ENCODE results near the gene CLIC4.

DNA sequence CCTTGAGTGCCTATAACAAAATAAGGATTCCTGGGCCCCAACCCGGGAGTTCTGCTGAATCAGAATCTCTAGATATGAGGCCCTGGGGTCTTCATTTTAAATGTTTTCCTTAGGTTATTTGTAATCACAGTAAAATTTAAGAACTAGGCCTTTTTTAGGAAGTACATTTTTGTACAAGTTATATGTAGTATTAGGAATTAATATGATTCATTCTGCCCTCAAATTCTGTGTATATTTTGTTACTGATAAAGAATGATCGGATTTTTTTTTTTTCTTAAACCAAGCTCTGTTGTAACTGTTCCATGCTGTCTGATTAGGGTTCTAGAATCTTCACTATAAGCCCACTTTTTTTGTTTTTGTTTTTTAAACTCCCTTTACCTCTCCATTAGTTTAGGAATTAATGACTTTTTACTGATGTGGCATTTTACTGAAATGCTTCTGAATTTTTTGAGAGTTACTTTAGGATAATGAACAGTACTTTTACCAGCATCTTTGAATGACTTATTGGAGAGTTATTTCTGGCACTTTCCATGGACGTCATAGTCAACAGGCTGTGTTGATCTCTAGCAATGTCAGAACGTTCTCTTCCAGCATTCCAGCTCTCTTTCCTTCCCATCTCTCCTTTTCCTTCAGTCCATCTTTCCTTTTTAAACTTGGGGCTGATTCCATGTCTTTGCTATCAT, 48.3 kb downstream of the CLIC4 start:
- TF ChIP-seq, protein P1, sequence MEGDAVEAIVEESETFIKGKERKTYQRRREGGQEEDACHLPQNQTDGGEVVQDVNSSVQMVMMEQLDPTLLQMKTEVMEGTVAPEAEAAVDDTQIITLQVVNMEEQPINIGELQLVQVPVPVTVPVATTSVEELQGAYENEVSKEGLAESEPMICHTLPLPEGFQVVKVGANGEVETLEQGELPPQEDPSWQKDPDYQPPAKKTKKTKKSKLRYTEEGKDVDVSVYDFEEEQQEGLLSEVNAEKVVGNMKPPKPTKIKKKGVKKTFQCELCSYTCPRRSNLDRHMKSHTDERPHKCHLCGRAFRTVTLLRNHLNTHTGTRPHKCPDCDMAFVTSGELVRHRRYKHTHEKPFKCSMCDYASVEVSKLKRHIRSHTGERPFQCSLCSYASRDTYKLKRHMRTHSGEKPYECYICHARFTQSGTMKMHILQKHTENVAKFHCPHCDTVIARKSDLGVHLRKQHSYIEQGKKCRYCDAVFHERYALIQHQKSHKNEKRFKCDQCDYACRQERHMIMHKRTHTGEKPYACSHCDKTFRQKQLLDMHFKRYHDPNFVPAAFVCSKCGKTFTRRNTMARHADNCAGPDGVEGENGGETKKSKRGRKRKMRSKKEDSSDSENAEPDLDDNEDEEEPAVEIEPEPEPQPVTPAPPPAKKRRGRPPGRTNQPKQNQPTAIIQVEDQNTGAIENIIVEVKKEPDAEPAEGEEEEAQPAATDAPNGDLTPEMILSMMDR (IDR thresholded peaks at IDR 0.05), result no peak
- TF ChIP-seq POLR2A (IDR thresholded peaks at IDR 0.05), result peak in 1 of 2 donors; percentile 57
